ENCODE measurements around the gene DBX1. TPM values are rescaled to one million over a fixed set of nuclear protein-coding genes. Genes with fewer than 3 reads are reported as not detected.

DBX1 gene
- total and polyA plus RNA-seq, 2 of the 13 experiments (the other 11 are each of a cell fraction or from before 2014, with no cell fraction given), result not detected

GRCh38 chr11:20192641-20193040, 32.4 kb upstream of the DBX1 start (continued):
- TF ChIP-seq ZNF646 (CRISPR knock-in tag; IDR thresholded peaks at IDR 0.05) (no peak), ZNF276 (CRISPR knock-in tag; IDR thresholded peaks at IDR 0.05; ENCODE audit: low read depth) (no peak)

GRCh38 chr11:20192151-20192550, 31.9 kb upstream of the DBX1 start:
- CTCF ChIA-PET (ENCODE audit: low intra/inter-chr PET ratio, low total read pairs), result no interaction called here
- H3K9me3 ChIP-seq (ENCODE audit: low read length), result no peaks in the 10 kb centered on the region
- H3K4me2 ChIP-seq (ENCODE audit: low read depth, low read length), result no peak overlapping the region
- in situ Hi-C loops (cut with HindIII; ENCODE audit: extremely low pct_ligation_motif_present, low pct_unique_long_range_greater_than_20kb) (no loop called here), intact Hi-C loops (cut with micrococcal nuclease; ENCODE audit: unreplicated experiment) (no loop called here)
- H3K4me1 ChIP-seq (ENCODE audit: insufficient read depth, low read length), result no peaks in the 10 kb centered on the region
- DNase-seq (ENCODE audit: low spot score) (no peak), ATAC-seq (no peak), FAIRE-seq (no peak)
- POLR2A ChIA-PET, result no interaction called here
- WGBS (ENCODE audit: low lambda C conversion rate), result 25% methylated on average over 2 of the region's 2 CpGs
- peaks cover 3 to 24% of the 10 kb centered on the region in 2 experiments; a peak in 4 of 5 replicates for H3K27me3 ChIP-seq (ENCODE audit: control insufficient read depth in 1 of 2, insufficient read depth in 2 of 2, low read length in 2 of 2)
- H3K9ac ChIP-seq (ENCODE audit: insufficient read depth, low read depth, low read length), result no peak overlapping the region
- H2AFZ ChIP-seq (ENCODE audit: low read length), result no peak overlapping the region
- no peak overlapping the region for H3K27ac ChIP-seq (ENCODE audit: extremely low read length, insufficient read depth, low read length)
- no peaks in the 10 kb centered on the region for H4K20me1 ChIP-seq (ENCODE audit: insufficient read depth, low read length)
- H3K36me3 ChIP-seq (replicated peaks in 1 of 2; ENCODE audit: control insufficient read depth in 1 of 2, insufficient read depth in 2 of 2, low read length in 2 of 2), result no peaks in the 10 kb centered on the region
- BruUV-seq (replicated peaks), result no TSS peak
- no peaks in the 10 kb centered on the region for H3K79me2 ChIP-seq (ENCODE audit: insufficient read depth, low read length)
- no peak overlapping the region for H3K4me3 ChIP-seq (replicated peaks in 1 of 3; ENCODE audit: insufficient read depth in 1 of 3, low read depth in 2 of 3, low read length in 3 of 3)
- no peak for TF ChIP-seq TERF1 (CRISPR knock-in tag; IDR thresholded peaks at IDR 0.05)
- TF ChIP-seq MIER3 (CRISPR knock-in tag; IDR thresholded peaks at IDR 0.05; ENCODE audit: borderline replicate concordance), result no peak
- TF ChIP-seq NCOA2 (CRISPR knock-in tag; IDR thresholded peaks at IDR 0.05), result no peak
- TF ChIP-seq TEAD3 (CRISPR knock-in tag; optimal IDR thresholded peaks at IDR 0.05; ENCODE audit: borderline replicate concordance), result no peak
- no peak for TF ChIP-seq FOXC1 (CRISPR knock-in tag; IDR thresholded peaks at IDR 0.05; ENCODE audit: borderline replicate concordance)
- TF ChIP-seq ZNF597 (CRISPR knock-in tag; IDR thresholded peaks at IDR 0.05), result no peak
- no peak for TF ChIP-seq ZC3H13 (CRISPR knock-in tag; IDR thresholded peaks at IDR 0.05)
- TF ChIP-seq TBL1XR1 (IDR thresholded peaks at IDR 0.05; ENCODE audit: borderline replicate concordance, low read length, partially characterized antibody), result no peak
- TF ChIP-seq SMAD3 (CRISPR knock-in tag; IDR thresholded peaks at IDR 0.05), result no peak
- no peak for TF ChIP-seq REPIN1 (CRISPR knock-in tag; IDR thresholded peaks at IDR 0.05; ENCODE audit: borderline replicate concordance, low read depth)
- TF ChIP-seq ZNF790 (CRISPR knock-in tag; IDR thresholded peaks at IDR 0.05; ENCODE audit: borderline replicate concordance), result no peak

All from HepG2 (cell line).